ENCODE measurements around the gene RTN4IP1. TPM values are rescaled to one million over a fixed set of nuclear protein-coding genes. Genes with fewer than 3 reads are reported as not detected.
"Not testable (repeated sequence)": the region's sequence is repeated elsewhere in the genome, so short reads cannot be mapped to it uniquely, and the experiment has no call there.

The RTN4IP1 gene
- polyA plus RNA-seq, 1 of the 3 experiments (the other 2 are of a cell fraction), result 4.3 TPM

GRCh38 chr6:106591111-106591825, 38.0 kb downstream of the RTN4IP1 start:
- peaks cover 18% of the 10 kb centered on the region for H3F3A ChIP-seq (replicated peaks; ENCODE audit: insufficient read depth)
- H3K4me1 ChIP-seq (ENCODE audit: control insufficient read depth in 1 of 2, insufficient read depth in 2 of 2, low read depth in 1 of 2, low read length in 1 of 2), result no peaks in the 10 kb centered on the region
- peak overlapping the region; percentile 29 to 52; a peak in 3 of 4 replicates for H3K27ac ChIP-seq (ENCODE audit: low read depth in 2 of 2, low read length in 1 of 2)
- H3K4me2 ChIP-seq, result peak overlapping the region; percentile 30; the same call in 1 of the 2 replicates
- POLR2A ChIA-PET, result no interaction called here
- no peak overlapping the region for H3K4me3 ChIP-seq (ENCODE audit: low read depth in 2 of 2, low read length in 1 of 2)
- H3K9ac ChIP-seq, result no peak overlapping the region
- H3K9me2 ChIP-seq, result no peaks in the 10 kb centered on the region
- H3K36me3 ChIP-seq (replicated peaks in 1 of 2; ENCODE audit: control insufficient read depth in 1 of 2, insufficient read depth in 2 of 2, low read length in 1 of 2), result peaks cover 0 to 3% of the 10 kb centered on the region in 2 experiments
- TF ChIP-seq GATA2 (CRISPR knock-in tag; IDR thresholded peaks at IDR 0.05), result no peak
- TF ChIP-seq RAD21 (IDR thresholded peaks at IDR 0.05; ENCODE audit: low read length), result no peak
- peak; percentile 73 for TF ChIP-seq NFIC (IDR thresholded peaks at IDR 0.05; ENCODE audit: borderline replicate concordance)
- TF ChIP-seq FOXJ3 (CRISPR knock-in tag; IDR thresholded peaks at IDR 0.05), result no peak
- peak; percentile 25; the same call in 1 of the 2 replicates for TF ChIP-seq FOSL2 (IDR thresholded peaks at IDR 0.05; ENCODE audit: borderline replicate concordance, low read depth)
- TF ChIP-seq TEAD4 (IDR thresholded peaks at IDR 0.05; ENCODE audit: borderline replicate concordance, insufficient read depth), result peak; percentile 44; the same call in 1 of the 2 replicates
- TF ChIP-seq JUND (IDR thresholded peaks at IDR 0.05), result peak; percentile 34; the same call in 1 of the 2 replicates
- TF ChIP-seq PBX3 (IDR thresholded peaks at IDR 0.05), result peak; percentile 26; the same call in 1 of the 2 replicates
- 0 out of 2 replicates have a peak, but pooled peaks have one; percentile 18 for TF ChIP-seq POLR2AphosphoS5 (IDR thresholded peaks at IDR 0.05; ENCODE audit: low read depth, low read length)
- no peaks in the 10 kb centered on the region for H3K79me2 ChIP-seq (ENCODE audit: insufficient read depth)
- WGBS (ENCODE audit: low lambda C conversion rate), result 92% methylated on average over 3 of the region's 3 CpGs
- H4K20me1 ChIP-seq (ENCODE audit: insufficient read depth), result no peaks in the 10 kb centered on the region
- no peak for DNase-seq
- CTCF ChIA-PET, result interaction anchor here (0.9 to 1.9 kb wide), 3 partner anchors 25 to 406 kb away, joined by 3 to 11 read pairs (median 4); no protein-coding TSS in a partner anchor
- H2AFZ ChIP-seq (ENCODE audit: low read depth), result no peak overlapping the region
- no peaks in the 10 kb centered on the region for H3K27me3 ChIP-seq (ENCODE audit: insufficient read depth)
- no peaks in the 10 kb centered on the region for H3K9me3 ChIP-seq

DNA sequence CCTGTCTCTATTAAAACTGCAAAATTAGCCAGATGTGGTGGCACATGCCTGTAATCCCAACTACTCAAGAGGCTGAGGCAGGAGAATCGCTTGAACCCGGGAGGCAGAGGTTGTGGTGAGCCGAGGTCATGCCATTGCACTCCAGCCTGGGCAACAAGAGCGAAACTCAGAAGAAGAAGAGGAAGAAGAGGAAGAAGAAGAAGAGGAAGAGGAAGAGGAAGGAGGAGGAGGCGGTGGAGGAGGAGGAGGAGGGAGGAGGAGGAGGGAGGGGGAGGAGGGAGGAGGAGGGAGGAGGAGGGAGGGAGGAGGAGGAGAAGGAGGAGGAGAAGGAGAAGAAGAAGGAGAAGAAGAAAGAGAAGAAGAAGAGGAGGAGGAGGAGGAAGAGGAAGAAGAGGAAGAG, 40.4 kb downstream of the RTN4IP1 start:
- H3K27me3 ChIP-seq (ENCODE audit: insufficient read depth); H3K79me2 ChIP-seq (ENCODE audit: insufficient read depth); H3K9me3 ChIP-seq; H4K20me1 ChIP-seq (ENCODE audit: insufficient read depth); H2AFZ ChIP-seq (ENCODE audit: low read depth); DNase-seq; H3K9ac ChIP-seq; H3K4me1 ChIP-seq (ENCODE audit: control insufficient read depth in 1 of 2, insufficient read depth in 2 of 2, low read depth in 1 of 2, low read length in 1 of 2); H3K36me3 ChIP-seq (replicated peaks in 1 of 2; ENCODE audit: control insufficient read depth in 1 of 2, insufficient read depth in 2 of 2, low read length in 1 of 2); H3K4me2 ChIP-seq; H3K4me3 ChIP-seq (ENCODE audit: low read depth in 2 of 2, low read length in 1 of 2); POLR2A ChIA-PET; H3K27ac ChIP-seq (ENCODE audit: low read depth in 2 of 2, low read length in 1 of 2); H3K9me2 ChIP-seq: not testable (repeated sequence)
- CTCF ChIA-PET, result interaction anchor here (0.9 to 1.1 kb wide), 2 partner anchors 19 to 390 kb away, joined by 3 read pairs; no protein-coding TSS in a partner anchor
- 78% methylated on average over 5 of the region's 5 CpGs for WGBS (ENCODE audit: low lambda C conversion rate)
- peaks cover 18% of the 10 kb centered on the region for H3F3A ChIP-seq (replicated peaks; ENCODE audit: insufficient read depth)

DNA sequence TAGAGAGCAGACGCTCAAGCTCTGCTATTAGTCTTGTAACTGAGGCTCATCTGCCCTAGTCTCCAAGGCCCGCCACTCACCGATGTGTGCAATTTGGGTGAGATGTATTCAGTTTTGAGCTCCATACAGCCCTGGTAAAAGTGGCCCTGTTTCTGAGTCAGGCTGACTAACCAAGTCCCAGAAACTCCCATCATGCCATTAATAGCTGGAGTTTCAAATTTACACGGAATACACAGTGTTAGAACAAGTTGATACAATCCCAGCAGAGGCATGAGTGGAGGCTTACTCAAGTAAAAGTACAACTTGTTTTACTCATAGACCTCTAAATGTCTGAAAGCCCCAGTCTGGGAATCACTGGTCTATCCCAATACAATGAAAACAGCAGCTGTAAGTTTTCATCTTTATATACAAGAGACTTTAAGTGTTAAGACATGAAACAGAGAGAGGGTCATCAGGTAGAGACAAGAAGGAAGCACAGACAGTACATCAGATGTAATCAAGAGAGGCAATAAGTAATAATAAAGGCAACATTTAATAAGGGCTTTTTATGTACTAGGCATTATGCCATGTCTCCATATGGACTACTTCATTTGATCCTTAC, 42.4 kb downstream of the RTN4IP1 start:
- H3K4me1 ChIP-seq (ENCODE audit: control insufficient read depth in 1 of 2, insufficient read depth in 2 of 2, low read depth in 1 of 2, low read length in 1 of 2), result no peaks in the 10 kb centered on the region
- H3K9me3 ChIP-seq, result no peaks in the 10 kb centered on the region
- no peak overlapping the region for H2AFZ ChIP-seq (ENCODE audit: low read depth)
- no peaks in the 10 kb centered on the region for H4K20me1 ChIP-seq (ENCODE audit: insufficient read depth)
- no peaks in the 10 kb centered on the region for H3K27me3 ChIP-seq (ENCODE audit: insufficient read depth)
- H3K9me2 ChIP-seq, result no peaks in the 10 kb centered on the region
- H3K9ac ChIP-seq, result no peak overlapping the region
- POLR2A ChIA-PET, result no interaction called here
- no peak for DNase-seq
- 94% methylated on average over 4 of the region's 4 CpGs for WGBS (ENCODE audit: low lambda C conversion rate)
- no peak overlapping the region for H3K27ac ChIP-seq (ENCODE audit: low read depth in 2 of 2, low read length in 1 of 2)
- H3K79me2 ChIP-seq (ENCODE audit: insufficient read depth), result no peaks in the 10 kb centered on the region
- peaks cover 18% of the 10 kb centered on the region for H3F3A ChIP-seq (replicated peaks; ENCODE audit: insufficient read depth)
- no peak overlapping the region for H3K4me2 ChIP-seq
- CTCF ChIA-PET, result interaction anchor here (1.5 to 3.5 kb wide), 3 partner anchors 20 to 392 kb away, joined by 7 to 18 read pairs (median 7); no protein-coding TSS in a partner anchor
- no peak overlapping the region for H3K4me3 ChIP-seq (ENCODE audit: low read depth in 2 of 2, low read length in 1 of 2)
- peaks cover 0 to 14% of the 10 kb centered on the region in 2 experiments for H3K36me3 ChIP-seq (replicated peaks in 1 of 2; ENCODE audit: control insufficient read depth in 1 of 2, insufficient read depth in 2 of 2, low read length in 1 of 2)
- TF ChIP-seq RFX5 (IDR thresholded peaks at IDR 0.05; ENCODE audit: low read length) (no peak), EZH2phosphoT487 (IDR thresholded peaks at IDR 0.05; ENCODE audit: borderline replicate concordance, low read depth) (no peak), MAX (IDR thresholded peaks at IDR 0.05; ENCODE audit: low read depth) (no peak), GATA2 (CRISPR knock-in tag; IDR thresholded peaks at IDR 0.05) (no peak), ELF1 (IDR thresholded peaks at IDR 0.05) (no peak), SMC3 (IDR thresholded peaks at IDR 0.05; ENCODE audit: low read depth, low read length) (no peak)
- TF ChIP-seq, protein P1, sequence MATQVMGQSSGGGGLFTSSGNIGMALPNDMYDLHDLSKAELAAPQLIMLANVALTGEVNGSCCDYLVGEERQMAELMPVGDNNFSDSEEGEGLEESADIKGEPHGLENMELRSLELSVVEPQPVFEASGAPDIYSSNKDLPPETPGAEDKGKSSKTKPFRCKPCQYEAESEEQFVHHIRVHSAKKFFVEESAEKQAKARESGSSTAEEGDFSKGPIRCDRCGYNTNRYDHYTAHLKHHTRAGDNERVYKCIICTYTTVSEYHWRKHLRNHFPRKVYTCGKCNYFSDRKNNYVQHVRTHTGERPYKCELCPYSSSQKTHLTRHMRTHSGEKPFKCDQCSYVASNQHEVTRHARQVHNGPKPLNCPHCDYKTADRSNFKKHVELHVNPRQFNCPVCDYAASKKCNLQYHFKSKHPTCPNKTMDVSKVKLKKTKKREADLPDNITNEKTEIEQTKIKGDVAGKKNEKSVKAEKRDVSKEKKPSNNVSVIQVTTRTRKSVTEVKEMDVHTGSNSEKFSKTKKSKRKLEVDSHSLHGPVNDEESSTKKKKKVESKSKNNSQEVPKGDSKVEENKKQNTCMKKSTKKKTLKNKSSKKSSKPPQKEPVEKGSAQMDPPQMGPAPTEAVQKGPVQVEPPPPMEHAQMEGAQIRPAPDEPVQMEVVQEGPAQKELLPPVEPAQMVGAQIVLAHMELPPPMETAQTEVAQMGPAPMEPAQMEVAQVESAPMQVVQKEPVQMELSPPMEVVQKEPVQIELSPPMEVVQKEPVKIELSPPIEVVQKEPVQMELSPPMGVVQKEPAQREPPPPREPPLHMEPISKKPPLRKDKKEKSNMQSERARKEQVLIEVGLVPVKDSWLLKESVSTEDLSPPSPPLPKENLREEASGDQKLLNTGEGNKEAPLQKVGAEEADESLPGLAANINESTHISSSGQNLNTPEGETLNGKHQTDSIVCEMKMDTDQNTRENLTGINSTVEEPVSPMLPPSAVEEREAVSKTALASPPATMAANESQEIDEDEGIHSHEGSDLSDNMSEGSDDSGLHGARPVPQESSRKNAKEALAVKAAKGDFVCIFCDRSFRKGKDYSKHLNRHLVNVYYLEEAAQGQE (IDR thresholded peaks at IDR 0.05; ENCODE audit: low read depth, low read length), result no peak

Data from SK-N-SH (cell line).